ENCODE data around the gene UNC45A. TPM values are rescaled to one million over a fixed set of nuclear protein-coding genes. Genes with fewer than 3 reads are reported as not detected.
A peak's percentile ranks its signal among the peaks of the same experiment; 100 is the strongest.

Gene UNC45A
- total and polyA plus RNA-seq, 2 donors (not counting 1 experiment from before 2014, with no cell fraction given), result 56.3 to 79.0 TPM

DNA sequence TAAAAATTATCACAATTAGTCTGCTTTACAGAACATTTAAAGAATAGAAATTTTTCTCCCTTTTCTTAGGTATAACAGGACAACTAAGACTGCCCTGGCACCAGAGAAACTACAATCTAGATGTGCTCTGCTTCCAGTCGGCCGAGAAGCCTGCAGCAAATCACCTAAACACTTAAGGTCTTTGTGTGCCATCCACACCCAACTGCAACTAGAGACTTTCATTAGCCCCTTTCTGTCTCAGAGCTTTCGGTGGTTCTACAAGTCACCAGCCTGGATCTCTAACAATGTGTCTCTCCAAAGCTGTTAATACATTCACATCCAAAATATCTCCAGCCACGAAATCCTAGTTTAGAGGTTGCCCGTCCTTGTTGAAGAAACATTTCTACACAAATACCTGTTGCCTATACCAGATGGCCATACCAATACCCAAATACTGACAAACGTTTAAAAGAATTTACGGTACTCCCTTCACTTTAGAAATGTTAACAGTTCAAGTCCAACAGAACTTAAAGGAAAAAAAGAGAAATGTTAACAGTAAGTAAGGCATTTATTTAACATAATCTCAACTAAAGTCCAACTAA is 52.6 kb downstream of the UNC45A start:
- ChIA-PET CTCF (interaction anchor here (0.6 to 1.7 kb wide), 3 partner anchors 27 to 339 kb away, joined by 3 to 7 read pairs (median 3); no protein-coding TSS in a partner anchor), POLR2A (interaction anchor here (0.6 kb wide), 1 partner anchor 8 kb away, joined by 4 read pairs; no protein-coding TSS in a partner anchor)
- TF ChIP-seq, protein P1, sequence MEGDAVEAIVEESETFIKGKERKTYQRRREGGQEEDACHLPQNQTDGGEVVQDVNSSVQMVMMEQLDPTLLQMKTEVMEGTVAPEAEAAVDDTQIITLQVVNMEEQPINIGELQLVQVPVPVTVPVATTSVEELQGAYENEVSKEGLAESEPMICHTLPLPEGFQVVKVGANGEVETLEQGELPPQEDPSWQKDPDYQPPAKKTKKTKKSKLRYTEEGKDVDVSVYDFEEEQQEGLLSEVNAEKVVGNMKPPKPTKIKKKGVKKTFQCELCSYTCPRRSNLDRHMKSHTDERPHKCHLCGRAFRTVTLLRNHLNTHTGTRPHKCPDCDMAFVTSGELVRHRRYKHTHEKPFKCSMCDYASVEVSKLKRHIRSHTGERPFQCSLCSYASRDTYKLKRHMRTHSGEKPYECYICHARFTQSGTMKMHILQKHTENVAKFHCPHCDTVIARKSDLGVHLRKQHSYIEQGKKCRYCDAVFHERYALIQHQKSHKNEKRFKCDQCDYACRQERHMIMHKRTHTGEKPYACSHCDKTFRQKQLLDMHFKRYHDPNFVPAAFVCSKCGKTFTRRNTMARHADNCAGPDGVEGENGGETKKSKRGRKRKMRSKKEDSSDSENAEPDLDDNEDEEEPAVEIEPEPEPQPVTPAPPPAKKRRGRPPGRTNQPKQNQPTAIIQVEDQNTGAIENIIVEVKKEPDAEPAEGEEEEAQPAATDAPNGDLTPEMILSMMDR (IDR thresholded peaks at IDR 0.05), result no peak
- no peak for TF ChIP-seq EZH2 (IDR thresholded peaks at IDR 0.05; ENCODE audit: borderline replicate concordance, insufficient read depth, low read depth, low read length, poor library complexity, severe bottlenecking)
- no peaks in the 10 kb centered on the region for H4K20me1 ChIP-seq (ENCODE audit: control insufficient read depth, insufficient read depth, low read length, poor library complexity, severe bottlenecking)
- no peaks in the 10 kb centered on the region for H3K9me3 ChIP-seq (ENCODE audit: control extremely low read depth in 1 of 3, control insufficient read depth in 2 of 3, insufficient read depth in 1 of 3, low read length in 2 of 3)
- no peaks in the 10 kb centered on the region for H3K27me3 ChIP-seq (replicated peaks in 1 of 4; ENCODE audit: control extremely low read depth in 1 of 4, control insufficient read depth in 3 of 4, insufficient read depth in 4 of 4, low read length in 3 of 4)
- 98% methylated on average over 5 of the region's 7 CpGs for WGBS (ENCODE audit: insufficient coverage)
- Mint-ChIP-seq H3K27me3 (no peaks in the 10 kb centered on the region), H3K4me3 (peak overlapping the region; percentile 21), H3K27ac (peak overlapping the region; percentile 32), H3K4me1 (peaks cover 32% of the 10 kb centered on the region), H3K9me3 (ENCODE audit: insufficient read depth) (no peaks in the 10 kb centered on the region)
- H3K79me2 ChIP-seq (ENCODE audit: control insufficient read depth, insufficient read depth, low read length), result peaks cover 45% of the 10 kb centered on the region
- H3K27ac ChIP-seq (ENCODE audit: low read length in 2 of 2), result no peak overlapping the region
- peaks cover 9 to 29% of the 10 kb centered on the region in 2 donors for H3K4me1 ChIP-seq (ENCODE audit: control insufficient read depth in 2 of 2, insufficient read depth in 2 of 2, low read length in 2 of 2)
- no peak overlapping the region for H2AFZ ChIP-seq (ENCODE audit: insufficient read depth, low read depth, low read length, poor library complexity, severe bottlenecking)
- H3K9ac ChIP-seq (ENCODE audit: low read length), result no peak overlapping the region
- H3K4me3 ChIP-seq (ENCODE audit: control extremely low read depth in 1 of 5, extremely low read depth in 1 of 5, insufficient read depth in 1 of 5, low read depth in 2 of 5, low read length in 4 of 5), result no peak overlapping the region
- no peaks in the 10 kb centered on the region for H3K36me3 ChIP-seq (replicated peaks in 1 of 2; ENCODE audit: control extremely low read depth in 1 of 2, control insufficient read depth in 1 of 2, extremely low read depth in 1 of 2, insufficient read depth in 2 of 2, low read length in 1 of 2)
- no peak overlapping the region for H3K4me2 ChIP-seq (replicated peaks; ENCODE audit: low read depth, low read length, poor library complexity, severe bottlenecking)
- no peak for DNase-seq
- ATAC-seq (ENCODE audit: low read depth), result no peak
- intact Hi-C loops (cut with micrococcal nuclease), result loop anchor here (2.0 kb wide), 1 partner anchor 33 kb away; the partner anchor contains the start of gene RCCD1

- intact Hi-C loops (cut with micrococcal nuclease), result no loop called here
- CTCF ChIA-PET, result interaction anchor here (0.8 to 1.7 kb wide), 2 partner anchors 32 to 56 kb away, joined by 3 to 7 read pairs; partner anchors contain the start of gene HDDC3
- Histone ChIP-seq H3K4me3 (ENCODE audit: control extremely low read depth in 1 of 5, extremely low read depth in 1 of 5, insufficient read depth in 1 of 5, low read depth in 2 of 5, low read length in 4 of 5) (no peak overlapping the region), H3K4me1 (ENCODE audit: control insufficient read depth in 2 of 2, insufficient read depth in 2 of 2, low read length in 2 of 2) (peaks cover 10 to 30% of the 10 kb centered on the region in 2 donors), H3K79me2 (ENCODE audit: control insufficient read depth, insufficient read depth, low read length) (peaks cover 46% of the 10 kb centered on the region), H3K27me3 (replicated peaks in 1 of 4; ENCODE audit: control extremely low read depth in 1 of 4, control insufficient read depth in 3 of 4, insufficient read depth in 4 of 4, low read length in 3 of 4) (no peaks in the 10 kb centered on the region), H3K36me3 (replicated peaks in 1 of 2; ENCODE audit: control extremely low read depth in 1 of 2, control insufficient read depth in 1 of 2, extremely low read depth in 1 of 2, insufficient read depth in 2 of 2, low read length in 1 of 2) (no peaks in the 10 kb centered on the region), H2AFZ (ENCODE audit: insufficient read depth, low read depth, low read length, poor library complexity, severe bottlenecking) (peak overlapping the region; percentile 36), H4K20me1 (ENCODE audit: control insufficient read depth, insufficient read depth, low read length, poor library complexity, severe bottlenecking) (no peaks in the 10 kb centered on the region), H3K4me2 (replicated peaks; ENCODE audit: low read depth, low read length, poor library complexity, severe bottlenecking) (peak overlapping the region; percentile 13), H3K9ac (ENCODE audit: low read length) (no peak overlapping the region), H3K9me3 (ENCODE audit: control extremely low read depth in 1 of 3, control insufficient read depth in 2 of 3, insufficient read depth in 1 of 3, low read length in 2 of 3) (no peaks in the 10 kb centered on the region), H3K27ac (ENCODE audit: low read length in 2 of 2) (no peak overlapping the region)
- POLR2A ChIA-PET, result interaction anchor here (0.6 kb wide), 1 partner anchor 8 kb away, joined by 4 read pairs; no protein-coding TSS in a partner anchor
- Mint-ChIP-seq H3K4me3 (peak overlapping the region; percentile 8), H3K4me1 (peaks cover 32% of the 10 kb centered on the region), H3K27me3 (no peaks in the 10 kb centered on the region), H3K9me3 (ENCODE audit: insufficient read depth) (no peaks in the 10 kb centered on the region), H3K27ac (peak overlapping the region; percentile 27)
- 56% methylated on average over 6 of the region's 6 CpGs for WGBS (ENCODE audit: insufficient coverage)
- DNase-seq, result no peak
- ATAC-seq (ENCODE audit: low read depth), result no peak
- TF ChIP-seq, protein P1 (IDR thresholded peaks at IDR 0.05), result no peak
- TF ChIP-seq EZH2 (IDR thresholded peaks at IDR 0.05; ENCODE audit: borderline replicate concordance, insufficient read depth, low read depth, low read length, poor library complexity, severe bottlenecking), result no peak
Measured at GRCh38 chr15:90988296-90988695, 53.2 kb downstream of the UNC45A start.
